Adrenal gland (tissue), 12 donors: ENCODE measurements around the gene PGA4. TPM values are rescaled to one million over a fixed set of nuclear protein-coding genes. Genes with fewer than 3 reads are reported as not detected.

Experiments used
- DNase-seq, 7 donors: peaks; one replicate each; pipeline ENCODE4 v3.0.0-alpha.2; 2019 to 2020
- H3K27ac ChIP-seq, 5 donors: fragments of 200-600 bp; sonication (generic) in 4 of 5; 1 replicate in 3 of 5; 2 replicates in 2 of 5; pipeline versions ENCODE4 v1.5.1 to v1.8.0; 2016 to 2020; ENCODE audit warnings: mild to moderate bottlenecking in 1 of 5
- H3K27me3 ChIP-seq: fragments of 200-600 bp; 2 replicates; pipeline ENCODE4 v1.8.0; 2021
- H3K36me3 ChIP-seq, 2 donors: fragments of 200-600 bp; replicated peaks in 1 of 2; 1 replicate in 1 of 2; 2 replicates in 1 of 2; pipeline versions ENCODE4 v1.5.1 to v1.8.0; 2018 to 2022
- H3K4me1 ChIP-seq, 2 donors: fragments of 200-600 bp; replicated peaks in 1 of 2; 1 replicate in 1 of 2; 2 replicates in 1 of 2; pipeline versions ENCODE4 v1.5.1 to v1.8.0; 2018 to 2021
- H3K4me3 ChIP-seq, 4 donors: fragments of 200-600 bp; sonication (generic) in 3 of 4; one replicate each; pipeline ENCODE4 v1.5.1; 2016 to 2018
- H3K9me3 ChIP-seq, 3 donors: fragments of 200-600 bp; sonication (generic) in 1 of 3; replicated peaks in 1 of 3; 1 replicate in 2 of 3; 2 replicates in 1 of 3; pipeline versions ENCODE4 v1.5.1 to v1.8.0; 2016 to 2021
- CTCF ChIP-seq, 6 experiments: fragments of 450-650 bp in 4 of 6; fragments of 200-600 bp in 2 of 6; sonication (generic) in 1 of 6; IDR thresholded peaks; 1 replicate in 5 of 6; 2 replicates in 1 of 6; pipeline versions ENCODE4 v1.5.1 to v1.8.0; 2016 to 2021; ENCODE audit warnings: antibody characterized with exemption in 6 of 6, mild to moderate bottlenecking in 2 of 6, moderate library complexity in 1 of 6
- POLR2A ChIP-seq, 2 donors: fragments of 450-650 bp; IDR thresholded peaks; one replicate each; pipeline ENCODE4 v1.6.1; 2017; ENCODE audit warnings: antibody characterized with exemption in 2 of 2, mild to moderate bottlenecking in 2 of 2, moderate library complexity in 1 of 2
- WGBS, 4 donors: extraction: QIAGEN DNeasy Blood & Tissue Kit in 2 of 4; methylation state at CpG; one replicate each; pipeline versions ENCODE4 v1.1.5 to v1.1.7; 2013 to 2017; 5-methylcytosine and 5-hydroxymethylcytosine counted together
- intact Hi-C, 2 donors: fragments of 100-400 bp; cut with DNase I; formaldehyde crosslinking; loops; one replicate each; pipeline versions ENCODE4 v1.14.1 to v1.15.0; 2022 to 2023
- polyA plus RNA-seq, 3 donors: library from polyadenylated mRNA; stranded (reverse); fragments of 200-250 nt in 2 of 3; fragments of 350-450 nt in 1 of 3; fragmentation: Illumina TruSeq in 1 of 3; extraction: RNeasy Lipid Tissue Mini Kit (QIAGEN cat#74804) in 1 of 3; gene quantifications; one replicate each; pipeline ENCODE4 v1.2.3, GENCODE V29; 2013 to 2014
- total RNA-seq, 9 donors: library from RNA; depleted of rRNA in 4 of 9; stranded (reverse); fragments of >200 nt in 4 of 9; fragments of 120-200 nt in 1 of 9; fragmentation: NEBNext Ultra II Directional in 1 of 9; extraction: Animal tissue kit (Norgen Biotek cat#: 25700) in 1 of 9; gene quantifications; one replicate each; pipeline versions ENCODE4 v1.1.0 to v1.2.4, GENCODE V29; 2013 to 2023
- donor health status: healthy with polysubstance abuse.
- donor health status: Bipolar disorder and iron deficiency.
- donor health status: DM: yes; HTN: yes; CAD: no.
- donor health status: DM: no; HTN: no; CAD: no.
- donor health status: DM: no; HTN: no; CAD: no.
- donor health status: DM: yes; HTN: yes; CAD: no.

Gene PGA4
- total and polyA plus RNA-seq, 12 donors: 0.42 to 6.8 (median 1.2) TPM; not detected in 2

- Histone ChIP-seq H3K9me3 (no peaks in the 10 kb centered on the region), H3K4me1 (no peaks in the 10 kb centered on the region), H3K27me3 (peaks cover 8% of the 10 kb centered on the region), H3K27ac (no peak overlapping the region), H3K36me3 (no peaks in the 10 kb centered on the region), H3K4me3 (no peak overlapping the region)
- WGBS, 4 donors: 24 to 40% (median 34%) methylated on average over 11 to 12 of the region's 12 CpGs
- no peak for TF ChIP-seq POLR2A (IDR thresholded peaks at IDR 0.05)
- TF ChIP-seq CTCF (IDR thresholded peaks at IDR 0.05): no peak
- no peak for DNase-seq
- intact Hi-C loops: no loop called here
Measured at GRCh38 chr11:61193596-61193995, 28.6 kb upstream of the PGA4 start.

- Histone ChIP-seq H3K9me3 (no peaks in the 10 kb centered on the region), H3K36me3 (no peaks in the 10 kb centered on the region), H3K27ac (no peak overlapping the region), H3K27me3 (peaks cover 8% of the 10 kb centered on the region), H3K4me1 (no peaks in the 10 kb centered on the region), H3K4me3 (no peak overlapping the region)
- WGBS, 4 donors: 72 to 76% (median 74%) methylated on average over 9 to 12 of the region's 12 CpGs
- TF ChIP-seq CTCF (IDR thresholded peaks at IDR 0.05) (no peak), POLR2A (IDR thresholded peaks at IDR 0.05) (no peak)
- DNase-seq: no peak
- intact Hi-C loops: no loop called here
Measured at GRCh38 chr11:61194169-61194671, 27.9 kb upstream of the PGA4 start.

GRCh38 chr11:61194981-61195695 lies 27.0 kb upstream of the PGA4 start:
- 68 to 75% (median 71%) methylated on average over 4 to 7 of the region's 7 CpGs for WGBS, 4 donors
- Histone ChIP-seq H3K9me3 (no peaks in the 10 kb centered on the region), H3K27me3 (peaks cover 8% of the 10 kb centered on the region), H3K27ac (no peak overlapping the region), H3K4me1 (no peaks in the 10 kb centered on the region), H3K36me3 (no peaks in the 10 kb centered on the region), H3K4me3 (no peak overlapping the region)
- no peak for DNase-seq
- no peak for TF ChIP-seq POLR2A (IDR thresholded peaks at IDR 0.05)
- TF ChIP-seq CTCF (IDR thresholded peaks at IDR 0.05): no peak
- intact Hi-C loops: no loop called here

GRCh38 chr11:61195719-61196118 lies 26.4 kb upstream of the PGA4 start:
- intact Hi-C loops: no loop called here
- H3K4me1 ChIP-seq: no peaks in the 10 kb centered on the region
- WGBS, 4 donors: 78 to 93% (median 80%) methylated on average over 6 to 7 of the region's 7 CpGs

More at GRCh38 chr11:61195719-61196118, 26.4 kb upstream of the PGA4 start:
- no peak overlapping the region for H3K27ac ChIP-seq
- H3K27me3 ChIP-seq: peaks cover 3% of the 10 kb centered on the region
- H3K36me3 ChIP-seq: no peaks in the 10 kb centered on the region
- no peaks in the 10 kb centered on the region for H3K9me3 ChIP-seq
- no peak for TF ChIP-seq POLR2A (IDR thresholded peaks at IDR 0.05)
- TF ChIP-seq CTCF (IDR thresholded peaks at IDR 0.05): no peak
- no peak for DNase-seq
- H3K4me3 ChIP-seq: no peak overlapping the region
